SU-DHL-6 (cell line): ENCODE data around the gene HOXA9.

Experiments used
- EZH2phosphoT487 ChIP-seq: fragments of 200-600 bp; sonication (generic), shearing (Covaris generic); conservative IDR thresholded peaks from 2 replicates; pipeline ENCODE4 v1.6.1; 2018; ENCODE audit warnings: mild to moderate bottlenecking, antibody characterized with exemption, low read length, moderate library complexity, mixed read lengths
- TF ChIP-seq, protein P1 (sequence below): fragments of 200-600 bp; sonication (generic); IDR thresholded peaks from one replicate; pipeline ENCODE4 v1.5.1; 2017; ENCODE audit warnings: antibody characterized with exemption, mild to moderate bottlenecking, low read length, moderate library complexity; ENCODE audit not compliant: insufficient read depth, poor library complexity, severe bottlenecking

- TF ChIP-seq, protein P1, sequence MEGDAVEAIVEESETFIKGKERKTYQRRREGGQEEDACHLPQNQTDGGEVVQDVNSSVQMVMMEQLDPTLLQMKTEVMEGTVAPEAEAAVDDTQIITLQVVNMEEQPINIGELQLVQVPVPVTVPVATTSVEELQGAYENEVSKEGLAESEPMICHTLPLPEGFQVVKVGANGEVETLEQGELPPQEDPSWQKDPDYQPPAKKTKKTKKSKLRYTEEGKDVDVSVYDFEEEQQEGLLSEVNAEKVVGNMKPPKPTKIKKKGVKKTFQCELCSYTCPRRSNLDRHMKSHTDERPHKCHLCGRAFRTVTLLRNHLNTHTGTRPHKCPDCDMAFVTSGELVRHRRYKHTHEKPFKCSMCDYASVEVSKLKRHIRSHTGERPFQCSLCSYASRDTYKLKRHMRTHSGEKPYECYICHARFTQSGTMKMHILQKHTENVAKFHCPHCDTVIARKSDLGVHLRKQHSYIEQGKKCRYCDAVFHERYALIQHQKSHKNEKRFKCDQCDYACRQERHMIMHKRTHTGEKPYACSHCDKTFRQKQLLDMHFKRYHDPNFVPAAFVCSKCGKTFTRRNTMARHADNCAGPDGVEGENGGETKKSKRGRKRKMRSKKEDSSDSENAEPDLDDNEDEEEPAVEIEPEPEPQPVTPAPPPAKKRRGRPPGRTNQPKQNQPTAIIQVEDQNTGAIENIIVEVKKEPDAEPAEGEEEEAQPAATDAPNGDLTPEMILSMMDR, result no peak
- no peak for TF ChIP-seq EZH2phosphoT487
Measured at GRCh38 chr7:27173511-27173955, 8.2 kb upstream of the HOXA9 start.
